Measurements from ENCODE around the gene GPC1. TPM values are rescaled to one million over a fixed set of nuclear protein-coding genes. Genes with fewer than 3 reads are reported as not detected.

The GPC1 gene
- total RNA-seq, 1 experiment from 2014 or later: 38.9 TPM

DNA sequence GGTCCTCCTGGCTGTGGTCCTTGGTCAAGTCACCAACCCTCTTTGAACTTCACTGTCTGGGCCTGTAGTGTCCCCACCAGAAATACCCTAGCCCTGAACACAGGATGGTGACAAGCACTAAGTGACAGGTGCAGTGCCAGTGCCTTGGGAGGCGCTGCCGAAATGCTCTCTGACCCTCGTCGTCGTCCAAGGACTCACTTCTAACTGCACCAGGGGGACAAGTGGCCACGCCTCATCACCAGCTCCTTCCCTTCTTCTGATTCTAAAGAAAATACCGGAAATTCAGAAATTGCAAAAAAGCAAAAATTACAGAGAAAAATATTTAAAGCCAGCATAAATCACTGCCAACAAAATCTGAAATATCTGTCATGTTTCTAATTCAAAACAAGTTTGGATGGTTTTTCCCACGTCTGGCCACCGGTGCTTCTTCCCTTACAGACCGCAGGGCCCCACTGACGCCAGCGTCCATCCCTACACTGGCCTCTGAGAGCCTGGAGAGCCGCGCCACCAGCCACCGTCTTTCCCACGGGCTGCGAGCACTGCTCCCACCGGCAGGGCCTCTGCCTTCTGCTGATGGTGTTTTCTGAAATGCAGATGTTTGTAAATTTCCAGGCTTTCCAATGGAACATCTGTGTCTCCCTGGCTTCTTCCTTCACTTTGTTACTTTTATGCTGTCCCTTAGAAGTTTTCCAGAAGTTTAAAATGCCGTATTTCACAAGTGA lies 37.4 kb upstream of the GPC1 start:
- POLR2A ChIA-PET: interaction anchor here (1.8 kb wide), 1 partner anchor 10 kb away, joined by 3 read pairs; no protein-coding TSS in a partner anchor
- TF ChIP-seq, protein P1, sequence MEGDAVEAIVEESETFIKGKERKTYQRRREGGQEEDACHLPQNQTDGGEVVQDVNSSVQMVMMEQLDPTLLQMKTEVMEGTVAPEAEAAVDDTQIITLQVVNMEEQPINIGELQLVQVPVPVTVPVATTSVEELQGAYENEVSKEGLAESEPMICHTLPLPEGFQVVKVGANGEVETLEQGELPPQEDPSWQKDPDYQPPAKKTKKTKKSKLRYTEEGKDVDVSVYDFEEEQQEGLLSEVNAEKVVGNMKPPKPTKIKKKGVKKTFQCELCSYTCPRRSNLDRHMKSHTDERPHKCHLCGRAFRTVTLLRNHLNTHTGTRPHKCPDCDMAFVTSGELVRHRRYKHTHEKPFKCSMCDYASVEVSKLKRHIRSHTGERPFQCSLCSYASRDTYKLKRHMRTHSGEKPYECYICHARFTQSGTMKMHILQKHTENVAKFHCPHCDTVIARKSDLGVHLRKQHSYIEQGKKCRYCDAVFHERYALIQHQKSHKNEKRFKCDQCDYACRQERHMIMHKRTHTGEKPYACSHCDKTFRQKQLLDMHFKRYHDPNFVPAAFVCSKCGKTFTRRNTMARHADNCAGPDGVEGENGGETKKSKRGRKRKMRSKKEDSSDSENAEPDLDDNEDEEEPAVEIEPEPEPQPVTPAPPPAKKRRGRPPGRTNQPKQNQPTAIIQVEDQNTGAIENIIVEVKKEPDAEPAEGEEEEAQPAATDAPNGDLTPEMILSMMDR (IDR thresholded peaks at IDR 0.05; ENCODE audit: unreplicated experiment): no peak
- Mint-ChIP-seq H3K36me3 (ENCODE audit: insufficient read depth, unreplicated experiment) (peaks cover 6% of the 10 kb centered on the region), H3K9me3 (ENCODE audit: unreplicated experiment) (no peaks in the 10 kb centered on the region), H3K4me3 (ENCODE audit: unreplicated experiment) (no peak overlapping the region), H3K4me1 (ENCODE audit: insufficient read depth, unreplicated experiment) (no peaks in the 10 kb centered on the region), H3K27me3 (ENCODE audit: insufficient read depth, unreplicated experiment) (no peaks in the 10 kb centered on the region), H3K27ac (ENCODE audit: low read depth, unreplicated experiment) (no peak overlapping the region)
- CTCF ChIA-PET: no interaction called here
- intact Hi-C loops (cut with micrococcal nuclease): no loop called here
- DNase-seq (ENCODE audit: unreplicated experiment): no peak
- BruUV-seq (replicated peaks): no TSS peak

DNA sequence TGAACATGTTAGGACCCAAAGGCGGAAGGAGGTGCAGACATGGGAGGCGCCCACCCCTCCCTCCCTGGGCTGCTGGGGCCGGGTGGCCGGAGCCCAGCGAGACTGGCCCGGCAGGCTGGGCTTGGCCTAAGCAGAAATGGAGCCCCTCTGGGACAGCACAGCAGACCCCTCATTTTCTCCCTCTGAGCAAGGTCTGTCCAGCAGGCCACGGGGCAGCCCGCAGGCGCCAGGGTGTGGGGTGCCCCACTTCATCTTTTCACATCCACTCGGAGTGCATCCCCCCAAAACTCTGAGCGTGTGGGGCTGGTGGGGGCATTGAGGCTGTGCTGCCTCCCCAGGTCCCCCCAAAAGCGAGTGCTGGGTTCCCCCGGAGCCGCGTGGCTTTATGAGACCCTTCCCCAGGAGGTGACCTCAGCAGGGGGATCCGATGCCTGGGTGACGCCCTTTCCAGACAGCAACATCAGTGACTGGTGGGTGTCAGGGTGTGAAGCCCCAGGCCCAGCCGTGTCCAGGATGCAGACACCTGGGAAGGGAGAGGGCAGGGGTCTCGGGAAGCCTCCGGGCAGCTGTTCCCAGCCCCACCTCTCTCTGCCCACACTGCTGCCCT lies 36.7 kb upstream of the GPC1 start:
- H3K4me3 Mint-ChIP-seq (ENCODE audit: unreplicated experiment): no peak overlapping the region
- H3K4me1 Mint-ChIP-seq (ENCODE audit: insufficient read depth, unreplicated experiment): no peaks in the 10 kb centered on the region
- H3K9me3 Mint-ChIP-seq (ENCODE audit: unreplicated experiment): no peaks in the 10 kb centered on the region
- H3K27me3 Mint-ChIP-seq (ENCODE audit: insufficient read depth, unreplicated experiment): no peaks in the 10 kb centered on the region
- H3K27ac Mint-ChIP-seq (ENCODE audit: low read depth, unreplicated experiment): no peak overlapping the region
- no TSS peak for BruUV-seq (replicated peaks)
- peaks cover 6% of the 10 kb centered on the region for H3K36me3 Mint-ChIP-seq (ENCODE audit: insufficient read depth, unreplicated experiment)
- ChIA-PET POLR2A (no interaction called here), CTCF (no interaction called here)
- TF ChIP-seq, protein P1 (IDR thresholded peaks at IDR 0.05; ENCODE audit: unreplicated experiment): no peak
- intact Hi-C loops (cut with micrococcal nuclease): no loop called here
- DNase-seq (ENCODE audit: unreplicated experiment): no peak

DNA sequence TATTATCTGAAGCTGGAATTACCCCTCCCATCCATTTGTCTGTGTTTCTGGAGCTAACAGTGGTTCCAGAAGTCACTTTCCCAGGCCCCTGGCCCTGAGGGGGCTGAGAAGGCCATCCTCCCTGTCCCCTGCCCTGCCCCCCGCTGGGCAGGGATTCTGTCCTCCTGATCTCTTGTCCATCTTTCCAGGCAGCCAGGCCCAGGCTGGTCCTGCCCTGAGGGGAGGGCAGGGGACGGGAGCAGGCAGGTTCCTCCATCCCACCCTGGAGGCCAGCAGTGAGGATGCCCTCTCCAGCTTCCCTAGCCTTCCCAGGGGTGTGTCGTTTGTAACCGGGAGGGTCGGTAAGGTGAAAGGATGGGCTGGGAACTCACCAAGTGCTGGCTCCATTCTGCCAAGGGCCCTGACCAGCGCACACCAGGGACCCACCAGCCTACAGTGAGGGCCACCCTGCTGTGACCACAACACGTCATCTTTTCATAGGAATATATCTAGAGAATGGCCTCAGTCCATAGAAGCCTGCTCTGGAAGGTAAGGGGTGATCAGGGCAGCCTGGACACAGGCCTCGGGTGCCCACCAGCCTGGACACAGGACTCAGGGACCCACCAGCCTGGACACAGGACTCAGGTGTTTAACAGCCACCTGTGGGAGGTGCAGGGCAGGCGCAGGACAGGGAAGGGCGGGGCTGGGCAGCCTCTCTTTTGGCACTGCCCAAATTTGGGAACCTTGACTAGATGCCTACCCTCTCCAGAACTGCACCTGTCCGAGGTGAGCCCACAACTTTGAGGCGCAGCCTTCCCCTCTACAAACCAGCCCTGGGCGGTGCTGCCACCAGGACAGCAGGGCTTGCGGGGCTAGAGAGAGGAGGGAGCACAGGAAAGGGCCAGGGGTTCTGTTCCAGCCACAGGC lies 35.8 kb upstream of the GPC1 start:
- H3K4me1 Mint-ChIP-seq (ENCODE audit: insufficient read depth, unreplicated experiment): no peaks in the 10 kb centered on the region

More for the DNA sequence above, 35.8 kb upstream of the GPC1 start:
- ChIA-PET CTCF (interaction anchor here (0.7 kb wide), 1 partner anchor 160 kb away, joined by 3 read pairs; no protein-coding TSS in a partner anchor), POLR2A (no interaction called here)
- Mint-ChIP-seq H3K27me3 (ENCODE audit: insufficient read depth, unreplicated experiment) (no peaks in the 10 kb centered on the region), H3K4me3 (ENCODE audit: unreplicated experiment) (no peak overlapping the region), H3K36me3 (ENCODE audit: insufficient read depth, unreplicated experiment) (peaks cover 6% of the 10 kb centered on the region), H3K9me3 (ENCODE audit: unreplicated experiment) (no peaks in the 10 kb centered on the region), H3K27ac (ENCODE audit: low read depth, unreplicated experiment) (peak overlapping the region; percentile 27)
- TF ChIP-seq, protein P1 (IDR thresholded peaks at IDR 0.05; ENCODE audit: unreplicated experiment): no peak
- DNase-seq (ENCODE audit: unreplicated experiment): no peak
- BruUV-seq (replicated peaks): no TSS peak
- intact Hi-C loops (cut with micrococcal nuclease): no loop called here

All from MCF 10A (cell line).